ENCODE results near the gene ZBTB8OS. TPM values are rescaled to one million over a fixed set of nuclear protein-coding genes. Genes with fewer than 3 reads are reported as not detected.

ZBTB8OS gene
- total and polyA plus RNA-seq, 2 of the 8 experiments (the other 6 are each of a cell fraction or from before 2014, with no cell fraction given) = 68.0 to 74.2 TPM

DNA sequence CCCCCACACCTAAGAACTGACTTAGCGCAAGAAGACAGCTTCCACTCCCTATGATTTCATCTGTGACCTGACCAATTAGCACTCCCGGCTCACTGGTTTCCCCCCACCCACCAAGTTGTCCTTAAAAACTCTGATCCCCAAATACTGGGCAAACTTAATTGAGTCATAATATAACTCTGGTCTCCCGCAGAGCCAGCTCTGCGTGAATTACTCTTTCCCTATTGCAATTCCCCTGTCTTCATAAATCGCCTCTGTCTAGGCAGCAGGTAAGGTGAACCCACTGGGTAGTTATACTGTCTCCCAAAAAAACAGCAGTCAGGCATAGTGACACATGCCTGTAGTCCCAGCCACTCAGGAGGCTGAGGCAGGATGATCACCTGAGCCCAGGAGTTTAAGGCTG lies 36.9 kb downstream of the ZBTB8OS start (continued):
- no peak for TF ChIP-seq CTBP2 (IDR thresholded peaks at IDR 0.05; ENCODE audit: borderline replicate concordance, insufficient read depth, insufficient read length, low read length)
- no peak for TF ChIP-seq EGR1 (IDR thresholded peaks at IDR 0.05; ENCODE audit: borderline replicate concordance, low read depth, low read length)
- TF ChIP-seq GTF2F1 (IDR thresholded peaks at IDR 0.05; ENCODE audit: borderline replicate concordance, low read depth, low read length) = no peak
- TF ChIP-seq POLR2AphosphoS5 (IDR thresholded peaks at IDR 0.05; ENCODE audit: low read depth, low read length) = no peak
- TF ChIP-seq KDM1A (IDR thresholded peaks at IDR 0.05; ENCODE audit: borderline replicate concordance, low read length) = no peak
- TF ChIP-seq TCF12 (IDR thresholded peaks at IDR 0.05; ENCODE audit: low read depth, low read length) = no peak
- no peak for TF ChIP-seq KDM5A (IDR thresholded peaks at IDR 0.05; ENCODE audit: low read length)
- no peak for TF ChIP-seq SP1 (IDR thresholded peaks at IDR 0.05; ENCODE audit: low read depth, low read length)
- TF ChIP-seq CBX8 (IDR thresholded peaks at IDR 0.05; ENCODE audit: borderline replicate concordance, low read depth, low read length) = no peak

Data from H1 (cell line).